Peyer's patch (tissue), 4 donors: ENCODE measurements around the gene CHST12.

Experiments used
- CTCF ChIP-seq, 6 experiments: fragments of 450-650 bp in 4 of 6; fragments of 200-600 bp in 2 of 6; sonication (generic) in 1 of 6; IDR thresholded peaks; one replicate each; pipeline ENCODE4 v1.5.1; 2017 to 2019; ENCODE audit warnings: antibody characterized with exemption in 6 of 6, mild to moderate bottlenecking in 3 of 6, moderate library complexity in 1 of 6
- POLR2A ChIP-seq, 2 donors: fragments of 450-650 bp; IDR thresholded peaks; one replicate each; pipeline ENCODE4 v1.5.1; 2017; ENCODE audit warnings: antibody characterized with exemption in 2 of 2, mild to moderate bottlenecking in 2 of 2, moderate library complexity in 2 of 2

DNA sequence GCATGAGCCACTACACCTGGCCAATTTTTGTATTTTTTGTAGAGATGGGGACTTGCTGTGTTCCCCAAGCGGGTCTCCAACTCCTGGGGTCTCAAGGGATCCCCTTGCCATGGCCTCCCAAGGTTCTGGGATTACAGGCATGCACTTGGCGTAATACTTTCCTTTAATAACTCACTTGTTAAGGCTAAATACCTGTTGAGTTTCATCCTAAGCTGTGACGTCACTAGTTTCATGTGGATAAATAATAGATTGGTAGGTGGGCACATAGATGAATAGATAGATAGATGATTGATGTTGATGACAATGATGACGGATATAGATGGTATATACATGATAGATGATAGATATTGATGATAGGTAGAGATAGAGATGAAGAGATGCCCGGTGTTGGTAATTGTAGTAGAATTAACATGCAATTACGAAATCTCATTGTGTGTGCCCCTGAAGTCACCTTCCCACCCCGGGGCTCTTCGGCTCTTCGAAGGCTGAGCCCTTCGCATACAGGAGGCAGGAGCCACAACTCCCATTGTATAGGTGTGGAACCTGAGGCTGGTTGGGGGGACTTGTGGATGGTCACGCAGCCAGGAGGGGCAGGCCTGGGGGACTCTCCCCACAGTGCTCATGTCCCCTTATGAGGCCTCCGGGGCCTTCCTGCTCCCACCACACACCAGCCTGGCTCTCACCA is 70.2 kb downstream of the CHST12 start:
- TF ChIP-seq CTCF (IDR thresholded peaks at IDR 0.05) (no peak), POLR2A (IDR thresholded peaks at IDR 0.05) (no peak)
